Activated B cell treated with CpG ODN at 0.5 μM for 24 hours (primary cell): Measurements from ENCODE around the gene KCNH6. TPM values are rescaled to one million over a fixed set of nuclear protein-coding genes. Genes with fewer than 3 reads are reported as not detected.

Experiments used
- ATAC-seq: fragments of 200-7000 bp; cut with Tn5 transposase; one replicate; pipeline ENCODE4 v1.10.0; 2021; ENCODE audit warnings: low read depth, mild to moderate bottlenecking, moderate library complexity
- CTCF ChIA-PET: fragments of 350-600 bp; sonication (Branson Sonifier 250); formaldehyde crosslinking; loops from one replicate; lab custom pipeline; 2021; ENCODE audit warnings: antibody characterized with exemption; lab: Charles Lee
- POLR2A ChIA-PET: fragments of 350-600 bp; sonication (Branson Sonifier 250); formaldehyde crosslinking; loops from one replicate; lab custom pipeline; 2021; ENCODE audit warnings: antibody characterized with exemption; lab: Charles Lee
- DNase-seq: peaks from one replicate; pipeline ENCODE4 v3.0.0; 2022
- H3K27ac Mint-ChIP-seq: one replicate; pipeline ENCODE4 v1.8.0; 2020; ENCODE audit warnings: mixed read lengths
- H3K27me3 Mint-ChIP-seq: one replicate; pipeline ENCODE4 v1.8.0; 2021; ENCODE audit warnings: mixed read lengths
- H3K36me3 Mint-ChIP-seq: one replicate; pipeline ENCODE4 v1.8.0; 2021; ENCODE audit warnings: low read depth, mixed read lengths
- H3K4me1 Mint-ChIP-seq: one replicate; pipeline ENCODE4 v1.8.0; 2021; ENCODE audit warnings: mixed read lengths
- H3K4me3 Mint-ChIP-seq: one replicate; pipeline ENCODE4 v1.8.0; 2020; ENCODE audit warnings: mild to moderate bottlenecking, mixed read lengths
- H3K9me3 Mint-ChIP-seq: one replicate; pipeline ENCODE4 v1.8.0; 2020; ENCODE audit warnings: mixed read lengths
- intact Hi-C: fragments of 100-400 bp; cut with micrococcal nuclease; formaldehyde crosslinking; loops from one replicate; pipeline ENCODE4 v1.15.1; 2024
- total RNA-seq: library from RNA; stranded (reverse); gene quantifications from 2 replicates; pipeline ENCODE4 v1.2.3, GENCODE V29; 2022
- TF ChIP-seq, protein P1 (sequence below): fragments of 200-600 bp; IDR thresholded peaks from one replicate; pipeline ENCODE4 v1.8.0; 2022; ENCODE audit warnings: antibody characterized with exemption, mild to moderate bottlenecking

The KCNH6 gene
- total RNA-seq, 1 donor from 2014 or later = not detected

DNA sequence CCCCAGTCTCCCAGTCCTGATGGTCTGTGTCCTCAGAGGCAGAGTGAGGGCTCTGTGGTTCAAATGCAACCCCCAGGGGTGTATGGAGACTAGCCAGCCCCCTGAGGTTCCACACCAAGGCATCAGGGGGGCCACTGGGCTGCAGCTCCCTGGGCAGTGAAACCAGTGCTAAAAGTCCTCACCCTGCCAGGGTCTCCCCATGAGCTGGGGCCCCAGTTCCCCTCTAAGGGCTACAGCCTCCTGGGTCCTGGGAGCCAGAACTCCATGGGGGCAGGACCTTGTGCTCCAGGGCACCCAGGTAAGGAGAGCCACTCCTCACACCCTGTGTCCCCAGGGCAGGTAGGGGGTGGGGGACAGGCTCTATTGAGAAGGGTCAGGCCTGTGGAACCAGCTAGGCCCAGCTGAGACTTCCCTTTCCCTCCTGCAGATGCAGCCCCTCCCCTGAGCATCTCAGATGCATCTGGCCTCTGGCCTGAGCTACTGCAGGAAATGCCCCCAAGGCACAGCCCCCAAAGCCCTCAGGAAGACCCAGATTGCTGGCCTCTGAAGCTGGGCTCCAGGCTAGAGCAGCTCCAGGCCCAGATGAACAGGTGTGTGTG lies 20.8 kb downstream of the KCNH6 start:
- TF ChIP-seq, protein P1, sequence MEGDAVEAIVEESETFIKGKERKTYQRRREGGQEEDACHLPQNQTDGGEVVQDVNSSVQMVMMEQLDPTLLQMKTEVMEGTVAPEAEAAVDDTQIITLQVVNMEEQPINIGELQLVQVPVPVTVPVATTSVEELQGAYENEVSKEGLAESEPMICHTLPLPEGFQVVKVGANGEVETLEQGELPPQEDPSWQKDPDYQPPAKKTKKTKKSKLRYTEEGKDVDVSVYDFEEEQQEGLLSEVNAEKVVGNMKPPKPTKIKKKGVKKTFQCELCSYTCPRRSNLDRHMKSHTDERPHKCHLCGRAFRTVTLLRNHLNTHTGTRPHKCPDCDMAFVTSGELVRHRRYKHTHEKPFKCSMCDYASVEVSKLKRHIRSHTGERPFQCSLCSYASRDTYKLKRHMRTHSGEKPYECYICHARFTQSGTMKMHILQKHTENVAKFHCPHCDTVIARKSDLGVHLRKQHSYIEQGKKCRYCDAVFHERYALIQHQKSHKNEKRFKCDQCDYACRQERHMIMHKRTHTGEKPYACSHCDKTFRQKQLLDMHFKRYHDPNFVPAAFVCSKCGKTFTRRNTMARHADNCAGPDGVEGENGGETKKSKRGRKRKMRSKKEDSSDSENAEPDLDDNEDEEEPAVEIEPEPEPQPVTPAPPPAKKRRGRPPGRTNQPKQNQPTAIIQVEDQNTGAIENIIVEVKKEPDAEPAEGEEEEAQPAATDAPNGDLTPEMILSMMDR = no peak
- ATAC-seq (no peak), DNase-seq (no peak)
- Mint-ChIP-seq H3K4me3 (no peak overlapping the region), H3K4me1 (peaks cover under 1% of the 10 kb centered on the region), H3K27me3 (peaks cover 13% of the 10 kb centered on the region), H3K9me3 (no peaks in the 10 kb centered on the region), H3K36me3 (no peaks in the 10 kb centered on the region), H3K27ac (no peak overlapping the region)
- ChIA-PET POLR2A (interaction anchor here (1.3 kb wide), 1 partner anchor 153 kb away, joined by 3 read pairs; no protein-coding TSS in a partner anchor), CTCF (no interaction called here)
- intact Hi-C loops = no loop called here

DNA sequence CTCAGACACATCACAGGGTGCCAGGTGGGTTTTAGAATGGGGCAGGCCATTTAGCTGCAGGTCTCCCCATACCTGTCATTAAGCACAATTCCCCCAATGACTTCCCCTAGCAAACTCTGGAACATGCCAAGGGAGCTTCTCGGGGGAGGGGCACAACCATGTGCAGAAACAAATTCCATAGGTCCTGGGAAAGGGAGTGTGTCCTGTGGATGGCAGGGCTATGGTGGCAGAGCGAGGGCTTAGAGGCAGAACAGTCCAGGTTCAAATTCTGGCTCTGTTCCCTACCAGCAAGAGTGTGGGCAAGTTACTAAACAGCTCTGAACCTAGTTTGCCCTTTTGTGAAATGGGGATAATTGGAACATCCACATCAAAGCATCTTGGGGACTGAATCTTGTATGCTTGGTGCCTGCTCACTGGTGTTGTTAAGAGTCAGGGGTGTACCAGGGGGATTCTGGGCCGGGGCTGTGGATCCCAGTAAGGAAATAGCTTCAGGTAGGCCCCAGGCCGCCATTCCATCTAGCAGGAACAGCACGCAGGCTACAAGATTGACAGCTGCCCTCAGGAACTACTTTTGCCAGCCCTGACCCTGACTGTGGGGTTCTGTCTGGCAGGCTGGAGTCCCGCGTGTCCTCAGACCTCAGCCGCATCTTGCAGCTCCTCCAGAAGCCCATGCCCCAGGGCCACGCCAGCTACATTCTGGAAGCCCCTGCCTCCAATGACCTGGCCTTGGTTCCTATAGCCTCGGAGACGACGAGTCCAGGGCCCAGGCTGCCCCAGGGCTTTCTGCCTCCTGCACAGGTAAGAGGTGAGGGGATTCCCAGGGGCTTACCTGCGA lies 21.5 kb downstream of the KCNH6 start:
- no peak overlapping the region for H3K4me3 Mint-ChIP-seq
- H3K36me3 Mint-ChIP-seq = no peaks in the 10 kb centered on the region
- CTCF ChIA-PET = no interaction called here
- peaks cover 6% of the 10 kb centered on the region for H3K27me3 Mint-ChIP-seq
- no peak overlapping the region for H3K27ac Mint-ChIP-seq
- ATAC-seq (no peak), DNase-seq (no peak)
- POLR2A ChIA-PET = interaction anchor here (1.3 kb wide), 1 partner anchor 152 kb away, joined by 3 read pairs; no protein-coding TSS in a partner anchor
- intact Hi-C loops = no loop called here
- H3K4me1 Mint-ChIP-seq = peaks cover 8% of the 10 kb centered on the region
- no peaks in the 10 kb centered on the region for H3K9me3 Mint-ChIP-seq
- TF ChIP-seq, protein P1 = no peak

DNA sequence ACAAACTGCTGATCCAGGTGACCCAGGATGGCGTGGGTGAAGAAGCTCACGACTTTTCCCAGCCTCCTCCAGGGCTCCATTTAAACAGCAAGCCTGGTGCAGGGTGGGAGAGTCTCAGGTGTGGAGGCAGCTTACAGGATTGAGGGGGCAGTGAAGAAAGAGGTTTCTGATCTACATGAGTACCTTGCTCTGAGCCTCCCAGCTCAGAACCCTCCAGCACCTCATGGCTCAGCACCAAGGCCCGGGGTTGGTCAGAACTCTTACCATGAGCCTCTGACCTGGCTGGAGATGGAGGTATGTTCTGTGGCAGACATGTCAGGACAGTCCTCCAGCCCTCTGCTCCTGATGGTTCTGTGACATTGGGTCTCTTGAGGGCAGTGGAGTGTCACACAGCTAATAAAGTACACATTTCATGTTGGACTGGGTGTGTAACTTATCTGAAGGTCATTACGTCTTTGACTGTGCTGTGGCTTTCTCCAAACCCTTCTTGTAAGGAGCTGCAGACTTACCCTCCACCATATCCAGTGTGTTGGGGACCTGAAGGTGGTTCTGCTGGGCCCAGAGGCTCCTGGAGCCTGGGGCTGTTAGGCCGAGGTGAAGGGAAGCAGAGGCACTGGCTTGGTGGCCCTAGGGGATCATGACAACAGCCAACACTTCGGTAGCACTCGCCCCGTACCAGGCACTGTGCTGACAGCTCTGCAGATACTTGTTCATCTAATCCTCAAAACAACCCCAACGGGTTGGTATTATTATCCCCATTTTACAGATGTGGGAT lies 23.3 kb downstream of the KCNH6 start:
- peaks cover 10% of the 10 kb centered on the region for H3K36me3 Mint-ChIP-seq
- H3K27ac Mint-ChIP-seq = no peak overlapping the region
- H3K4me3 Mint-ChIP-seq = no peak overlapping the region
- intact Hi-C loops = no loop called here
- CTCF ChIA-PET = no interaction called here
- DNase-seq = no peak
- POLR2A ChIA-PET = interaction anchor here (1.2 kb wide), 1 partner anchor 9 kb away, joined by 3 read pairs; no protein-coding TSS in a partner anchor
- H3K4me1 Mint-ChIP-seq = peaks cover 20% of the 10 kb centered on the region
- no peaks in the 10 kb centered on the region for H3K27me3 Mint-ChIP-seq
- no peak for ATAC-seq
- no peaks in the 10 kb centered on the region for H3K9me3 Mint-ChIP-seq
- TF ChIP-seq, protein P1 = no peak

DNA sequence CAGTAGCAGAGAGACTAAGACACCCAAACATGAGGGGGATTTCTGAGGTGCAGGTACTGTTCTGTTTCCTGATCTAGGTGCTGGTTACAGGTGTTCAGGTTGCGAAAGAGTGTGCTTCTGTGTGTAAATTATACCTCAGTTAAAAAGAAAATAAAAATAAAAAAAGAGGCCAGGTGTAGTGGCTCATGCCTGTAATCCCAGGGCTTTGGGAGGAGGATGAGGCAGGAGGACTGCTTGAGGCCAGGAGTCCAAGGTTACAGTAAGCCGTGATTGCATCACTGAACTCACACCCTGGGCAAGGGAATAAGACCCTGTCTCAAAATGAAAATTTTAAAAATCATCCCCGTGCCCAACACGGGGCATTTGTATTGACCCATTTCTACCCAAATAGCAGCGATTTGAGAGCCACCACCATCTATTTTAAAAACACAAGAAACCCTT lies 23.9 kb downstream of the KCNH6 start:
- no peaks in the 10 kb centered on the region for H3K9me3 Mint-ChIP-seq
- ATAC-seq = no peak
- no peak overlapping the region for H3K27ac Mint-ChIP-seq
- H3K4me1 Mint-ChIP-seq = peaks cover 25% of the 10 kb centered on the region
- intact Hi-C loops = no loop called here
- ChIA-PET POLR2A (no interaction called here), CTCF (no interaction called here)
- DNase-seq = no peak
- no peak overlapping the region for H3K4me3 Mint-ChIP-seq
- peaks cover 13% of the 10 kb centered on the region for H3K36me3 Mint-ChIP-seq
- H3K27me3 Mint-ChIP-seq = no peaks in the 10 kb centered on the region
- TF ChIP-seq, protein P1 = no peak
